GM12801 (cell line): ENCODE data around the gene PRKAG3.

Source experiments
- TF ChIP-seq, protein P1 (sequence below): IDR thresholded peaks from one replicate; pipeline ENCODE4 v1.5.1; 2011; ENCODE audit warnings: control low read depth; ENCODE audit not compliant: insufficient read length; ENCODE audit errors: extremely low read depth

PRKAG3 gene

DNA sequence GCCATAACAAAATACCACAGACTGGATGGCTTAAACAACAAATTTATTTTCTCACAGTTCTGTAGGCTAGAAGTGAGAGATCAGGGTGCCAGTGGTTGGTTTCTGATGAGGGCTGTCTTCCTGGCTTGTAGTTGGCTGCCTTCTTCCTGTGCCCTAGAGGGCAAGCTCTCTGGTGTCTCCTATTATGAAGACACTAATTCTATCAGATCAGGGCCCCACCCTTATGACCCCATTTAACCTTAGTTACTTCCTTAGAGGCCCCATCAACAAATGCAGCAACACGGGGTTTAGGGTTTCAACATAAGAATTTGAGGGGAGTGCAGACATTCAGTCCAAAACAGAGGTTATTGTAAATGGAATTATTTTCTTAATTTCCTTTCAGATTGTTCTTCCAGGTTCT is 26.8 kb downstream of the PRKAG3 start:
- TF ChIP-seq, protein P1, sequence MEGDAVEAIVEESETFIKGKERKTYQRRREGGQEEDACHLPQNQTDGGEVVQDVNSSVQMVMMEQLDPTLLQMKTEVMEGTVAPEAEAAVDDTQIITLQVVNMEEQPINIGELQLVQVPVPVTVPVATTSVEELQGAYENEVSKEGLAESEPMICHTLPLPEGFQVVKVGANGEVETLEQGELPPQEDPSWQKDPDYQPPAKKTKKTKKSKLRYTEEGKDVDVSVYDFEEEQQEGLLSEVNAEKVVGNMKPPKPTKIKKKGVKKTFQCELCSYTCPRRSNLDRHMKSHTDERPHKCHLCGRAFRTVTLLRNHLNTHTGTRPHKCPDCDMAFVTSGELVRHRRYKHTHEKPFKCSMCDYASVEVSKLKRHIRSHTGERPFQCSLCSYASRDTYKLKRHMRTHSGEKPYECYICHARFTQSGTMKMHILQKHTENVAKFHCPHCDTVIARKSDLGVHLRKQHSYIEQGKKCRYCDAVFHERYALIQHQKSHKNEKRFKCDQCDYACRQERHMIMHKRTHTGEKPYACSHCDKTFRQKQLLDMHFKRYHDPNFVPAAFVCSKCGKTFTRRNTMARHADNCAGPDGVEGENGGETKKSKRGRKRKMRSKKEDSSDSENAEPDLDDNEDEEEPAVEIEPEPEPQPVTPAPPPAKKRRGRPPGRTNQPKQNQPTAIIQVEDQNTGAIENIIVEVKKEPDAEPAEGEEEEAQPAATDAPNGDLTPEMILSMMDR, result no peak

DNA sequence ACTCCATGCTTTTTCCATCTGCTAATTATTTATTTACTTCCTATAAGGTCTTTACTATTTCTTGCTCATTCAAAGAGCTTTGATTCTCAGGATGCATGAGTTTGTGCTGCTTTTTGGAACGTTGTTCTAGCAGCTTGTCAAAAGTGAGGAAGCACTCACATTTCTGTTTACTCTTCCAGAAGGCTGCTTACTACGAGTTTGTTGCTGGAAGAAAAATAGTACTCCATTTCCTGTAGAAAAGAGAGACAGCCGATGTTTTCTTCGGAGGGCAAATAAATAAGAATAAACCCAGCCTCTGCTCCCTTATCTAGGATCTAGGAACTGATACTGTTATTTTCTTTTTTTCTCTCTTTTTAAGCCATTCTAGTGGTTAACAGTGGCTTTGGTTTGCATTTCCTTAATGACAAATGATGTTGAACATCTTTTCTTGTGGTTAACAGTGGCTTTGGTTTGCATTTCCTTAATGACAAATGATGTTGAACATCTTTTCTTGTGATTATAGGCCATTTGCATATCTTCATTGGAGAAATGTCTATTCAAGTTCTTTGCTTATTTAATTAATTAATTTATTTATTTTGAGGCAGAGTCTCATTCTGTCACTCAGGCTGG is 29.1 kb downstream of the PRKAG3 start:
- TF ChIP-seq, protein P1, result no peak

DNA sequence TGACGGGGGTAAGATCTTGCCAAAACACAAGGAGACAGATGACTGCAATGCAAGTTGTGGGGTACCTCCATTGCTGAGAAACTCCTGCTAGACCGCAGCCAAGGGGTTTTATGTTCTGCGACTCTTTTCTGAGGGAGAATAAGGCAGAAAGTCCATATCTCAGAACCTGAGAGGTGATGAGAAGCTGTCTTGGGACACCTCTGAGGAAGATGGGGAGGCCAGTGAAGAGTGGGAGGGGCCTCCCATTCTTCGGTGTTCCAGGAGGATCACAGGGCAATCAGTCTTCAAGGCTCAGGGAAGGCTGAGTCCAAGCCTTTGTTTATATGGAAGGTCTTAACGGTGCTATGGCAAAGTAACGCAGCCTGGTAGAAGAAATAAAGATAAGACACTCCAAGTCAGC is 31.6 kb downstream of the PRKAG3 start:
- TF ChIP-seq, protein P1, result no peak

DNA sequence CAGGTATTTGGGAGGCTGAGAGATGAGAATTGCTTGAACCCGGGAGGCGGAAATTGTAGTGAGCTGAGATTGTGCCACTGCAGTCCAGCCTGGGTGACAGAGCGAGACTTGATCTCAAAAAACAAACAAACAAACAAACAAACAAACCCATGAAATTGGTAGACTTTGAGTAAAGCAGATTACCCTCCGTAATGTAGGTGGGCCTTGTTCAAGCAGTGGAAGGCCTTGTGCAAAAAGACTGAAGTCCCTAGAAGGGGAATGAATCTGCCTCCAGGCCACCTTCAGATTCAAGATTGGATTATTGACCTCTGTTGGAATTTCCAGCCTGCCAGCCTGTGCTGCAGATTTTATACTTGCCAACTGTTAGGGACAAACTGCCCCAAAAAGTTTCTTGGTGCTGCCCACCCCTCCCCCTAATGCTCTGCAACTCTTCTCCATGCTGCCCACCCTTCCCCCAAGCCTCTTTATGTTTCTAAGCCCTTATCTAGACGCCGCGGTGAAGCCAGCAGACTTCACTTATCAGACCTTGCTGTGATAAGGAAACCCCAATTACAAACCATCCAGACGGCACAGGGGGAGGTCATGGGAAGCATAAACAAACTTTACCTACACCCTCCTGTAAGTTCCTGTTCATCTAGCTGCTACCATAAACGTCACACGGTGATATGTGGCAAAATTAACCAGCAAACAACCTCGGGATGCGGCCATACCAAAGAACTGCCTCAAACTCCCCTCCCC is 32.7 kb downstream of the PRKAG3 start:
- TF ChIP-seq, protein P1, result no peak

DNA sequence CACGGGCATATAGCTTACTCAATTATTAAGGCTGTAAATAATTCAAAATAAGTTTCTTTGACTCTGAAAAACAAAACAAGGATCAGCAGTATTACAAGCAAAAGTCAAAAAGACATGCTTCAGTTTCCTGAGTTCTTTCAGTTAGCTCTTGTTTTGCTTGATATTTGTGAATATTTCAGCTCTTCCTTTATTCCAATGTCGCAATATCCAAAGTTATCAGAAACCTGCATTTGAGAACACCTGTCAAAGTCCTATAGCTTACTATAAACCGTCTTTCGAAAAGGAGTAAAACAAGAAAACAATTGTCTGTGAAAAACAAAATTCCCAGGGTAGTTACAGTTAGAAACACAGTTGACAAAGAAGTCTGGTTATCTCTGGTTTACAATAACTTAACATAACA is 34.9 kb downstream of the PRKAG3 start:
- TF ChIP-seq, protein P1, result no peak

DNA sequence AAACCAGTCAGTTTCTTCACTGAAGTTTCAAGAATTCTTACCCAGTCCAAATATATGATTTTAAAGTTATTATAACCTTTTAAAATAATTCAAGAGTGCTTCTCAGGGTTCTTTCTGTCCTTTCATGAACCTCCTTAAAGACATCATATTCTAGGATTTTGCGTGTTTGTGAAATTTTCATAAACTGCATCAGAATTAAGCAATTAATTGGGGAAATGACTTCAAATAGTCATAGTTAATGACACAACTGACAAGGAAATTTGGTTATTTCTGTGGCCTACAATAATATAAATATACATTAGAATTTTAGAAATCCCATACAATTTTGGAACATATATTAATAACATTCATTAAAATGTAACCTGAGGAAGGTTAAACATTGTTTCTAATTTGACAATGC is 39.2 kb downstream of the PRKAG3 start:
- TF ChIP-seq, protein P1, result no peak

DNA sequence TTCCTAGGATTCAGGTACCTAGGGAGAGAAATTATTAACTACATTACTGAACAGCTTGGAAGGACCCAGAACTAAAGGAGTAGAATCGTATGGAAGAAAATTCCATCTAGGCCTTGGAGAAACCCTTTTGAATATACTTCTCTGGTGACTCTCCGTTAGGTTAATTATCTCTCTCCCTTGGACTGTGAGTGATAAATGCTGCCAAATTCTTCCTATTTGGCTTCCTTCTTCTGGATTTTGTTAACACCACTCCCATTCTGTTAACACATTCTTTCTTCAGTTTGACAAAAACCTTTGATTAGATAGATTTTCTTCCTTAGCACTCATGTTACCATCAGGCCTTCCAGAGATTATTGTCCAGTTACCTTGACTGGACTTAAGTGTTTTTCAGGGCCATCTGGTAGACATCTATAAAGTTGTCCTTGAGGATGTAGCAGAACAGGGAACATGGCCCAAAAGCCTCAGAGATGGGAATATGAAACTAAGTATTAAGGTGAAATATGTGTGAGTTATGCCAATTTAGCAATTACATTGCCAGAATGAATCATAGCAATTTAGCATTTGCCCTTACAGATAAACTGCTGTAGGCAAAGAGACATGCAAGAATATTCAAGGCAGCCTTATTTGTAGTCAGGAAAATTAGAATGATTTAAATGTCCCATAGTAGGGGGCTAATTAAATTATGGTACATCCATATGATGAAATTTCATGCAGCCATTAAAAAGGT is 42.9 kb downstream of the PRKAG3 start:
- TF ChIP-seq, protein P1, result no peak
